ENCODE measurements around the gene DNER.

- TF ChIP-seq POLR2AphosphoS5 (IDR thresholded peaks at IDR 0.05): no peak
- TF ChIP-seq CTCF (IDR thresholded peaks at IDR 0.05): no peak
- TF ChIP-seq EP300 (IDR thresholded peaks at IDR 0.05): no peak
- no peak for TF ChIP-seq POLR2A (IDR thresholded peaks at IDR 0.05)
Measured at GRCh38 chr2:229393926-229394325, 320.4 kb downstream of the DNER start.
